ENCODE results near the gene SLC35F3. TPM values are rescaled to one million over a fixed set of nuclear protein-coding genes. Genes with fewer than 3 reads are reported as not detected.
A peak's percentile ranks its signal among the peaks of the same experiment; 100 is the strongest.

SLC35F3 gene
- total and polyA plus RNA-seq, 9 of the 15 experiments (the other 6 are each of a cell fraction or from before 2014, with no cell fraction given): 0.04 to 0.07 (median 0.04) TPM; not detected in 6

- TF ChIP-seq RBBP5 (IDR thresholded peaks at IDR 0.05; ENCODE audit: borderline replicate concordance, insufficient read depth, low read length, poor library complexity, severe bottlenecking) (no peak), PATZ1 (CRISPR knock-in tag; IDR thresholded peaks at IDR 0.05; ENCODE audit: borderline replicate concordance) (no peak), TGIF2 (CRISPR knock-in tag; IDR thresholded peaks at IDR 0.05) (no peak), CLOCK (CRISPR knock-in tag; IDR thresholded peaks at IDR 0.05; ENCODE audit: borderline replicate concordance) (no peak), CBFA2T3 (IDR thresholded peaks at IDR 0.05) (peak; percentile 91), ZNF668 (CRISPR knock-in tag; IDR thresholded peaks at IDR 0.05) (no peak), TEAD4 (IDR thresholded peaks at IDR 0.05; ENCODE audit: low read length) (peak; percentile 49), TEAD4 (CRISPR knock-in tag; IDR thresholded peaks at IDR 0.05; ENCODE audit: borderline replicate concordance) (no peak), ZNF395 (CRISPR knock-in tag; IDR thresholded peaks at IDR 0.05) (0 out of 2 replicates have a peak, but pooled peaks have one; percentile 58), YY1 (IDR thresholded peaks at IDR 0.05; ENCODE audit: borderline replicate concordance in 1 of 3, control insufficient read depth in 1 of 3, extremely low read depth in 1 of 3, insufficient read depth in 3 of 3, insufficient read length in 1 of 3, insufficient replicate concordance in 2 of 3, low read depth in 1 of 3, low read length in 2 of 3) (no peak), SNAPC5 (CRISPR knock-in tag; IDR thresholded peaks at IDR 0.05) (no peak), SPI1 (IDR thresholded peaks at IDR 0.05; ENCODE audit: borderline replicate concordance, low read depth, low read length) (no peak), RBM15 (IDR thresholded peaks at IDR 0.05; ENCODE audit: insufficient read depth, low read length) (no peak), GTF2E2 (tag; IDR thresholded peaks at IDR 0.05) (no peak), TAF7 (tag; IDR thresholded peaks at IDR 0.05) (no peak), JUN (IDR thresholded peaks at IDR 0.05; ENCODE audit: borderline replicate concordance, low read depth, low read length) (no peak), JUN (CRISPR knock-in tag; IDR thresholded peaks at IDR 0.05; ENCODE audit: borderline replicate concordance) (no peak)
- TF ChIP-seq, protein P1, sequence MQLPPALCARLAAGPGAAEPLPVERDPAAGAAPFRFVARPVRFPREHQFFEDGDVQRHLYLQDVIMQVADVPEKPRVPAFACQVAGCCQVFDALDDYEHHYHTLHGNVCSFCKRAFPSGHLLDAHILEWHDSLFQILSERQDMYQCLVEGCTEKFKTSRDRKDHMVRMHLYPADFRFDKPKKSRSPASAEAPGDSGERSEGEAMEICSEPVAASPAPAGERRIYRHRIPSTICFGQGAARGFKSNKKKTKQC (CRISPR knock-in tag; IDR thresholded peaks at IDR 0.05): no peak
- TF ChIP-seq, protein P2, sequence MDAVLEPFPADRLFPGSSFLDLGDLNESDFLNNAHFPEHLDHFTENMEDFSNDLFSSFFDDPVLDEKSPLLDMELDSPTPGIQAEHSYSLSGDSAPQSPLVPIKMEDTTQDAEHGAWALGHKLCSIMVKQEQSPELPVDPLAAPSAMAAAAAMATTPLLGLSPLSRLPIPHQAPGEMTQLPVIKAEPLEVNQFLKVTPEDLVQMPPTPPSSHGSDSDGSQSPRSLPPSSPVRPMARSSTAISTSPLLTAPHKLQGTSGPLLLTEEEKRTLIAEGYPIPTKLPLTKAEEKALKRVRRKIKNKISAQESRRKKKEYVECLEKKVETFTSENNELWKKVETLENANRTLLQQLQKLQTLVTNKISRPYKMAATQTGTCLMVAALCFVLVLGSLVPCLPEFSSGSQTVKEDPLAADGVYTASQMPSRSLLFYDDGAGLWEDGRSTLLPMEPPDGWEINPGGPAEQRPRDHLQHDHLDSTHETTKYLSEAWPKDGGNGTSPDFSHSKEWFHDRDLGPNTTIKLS (IDR thresholded peaks at IDR 0.05; ENCODE audit: borderline replicate concordance, low read depth): no peak
Measured at GRCh38 chr1:233962878-233963277, 58.4 kb downstream of the SLC35F3 start (continued).

Data from K562 (cell line).